Stimulated activated CD4-positive, alpha-beta T cell treated with anti-CD3 and anti-CD28 coated beads, Interleukin-1b, Interleukin-23, amount 100 ng/mL, for 1 hour (primary cell): ENCODE data around the gene GRB14.
"Not testable (repeated sequence)": the region's sequence is repeated elsewhere in the genome, so short reads cannot be mapped to it uniquely, and the experiment has no call there.

Source experiments
- DNase-seq, 2 donors: peaks; one replicate each; pipeline ENCODE4 v3.0.0-alpha.2; 2020; ENCODE audit warnings: low read depth in 2 of 2

The GRB14 gene

GRCh38 chr2:164495491-164496223 is 125.6 kb downstream of the GRB14 start:
- no peak for DNase-seq

DNA sequence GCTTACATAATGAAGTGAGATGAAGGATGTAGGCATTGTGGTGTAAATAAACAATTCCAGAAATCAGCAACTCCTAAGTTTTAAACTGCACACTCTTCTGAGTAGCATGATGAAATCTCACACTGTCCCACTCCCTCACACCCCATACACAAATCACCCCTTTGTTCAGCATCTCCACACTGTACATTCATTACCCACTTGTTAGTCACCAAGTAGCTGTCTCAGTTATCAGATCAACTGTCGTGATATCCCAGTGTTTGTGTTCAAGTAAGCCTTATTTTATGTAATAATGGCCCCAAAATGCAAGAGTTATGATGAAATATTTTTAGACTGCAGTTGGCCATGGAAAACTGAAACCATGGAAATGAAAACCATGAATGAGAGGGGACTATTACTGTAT is 135.7 kb downstream of the GRB14 start:
- DNase-seq = no peak

DNA sequence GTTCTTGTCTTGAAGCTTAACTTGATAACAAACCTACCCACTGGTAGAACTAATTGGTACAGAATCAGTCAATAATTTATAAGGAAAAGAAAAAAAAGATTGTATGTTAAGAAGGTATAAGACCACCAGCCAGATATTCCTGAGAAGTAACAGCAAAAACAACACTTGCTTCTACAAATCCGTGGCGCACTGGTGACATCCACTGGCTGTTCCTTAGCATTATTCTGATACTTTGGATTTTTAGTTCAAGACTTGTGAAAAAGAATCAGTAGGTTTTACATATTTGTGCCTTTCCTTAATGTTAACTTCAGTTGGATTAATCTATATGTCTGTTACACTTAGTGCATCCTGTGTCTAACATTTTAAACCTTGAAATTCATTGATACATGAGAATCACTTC is 141.8 kb downstream of the GRB14 start:
- no peak for DNase-seq

GRCh38 chr2:164478205-164478604 is 143.1 kb downstream of the GRB14 start:
- no peak for DNase-seq

DNA sequence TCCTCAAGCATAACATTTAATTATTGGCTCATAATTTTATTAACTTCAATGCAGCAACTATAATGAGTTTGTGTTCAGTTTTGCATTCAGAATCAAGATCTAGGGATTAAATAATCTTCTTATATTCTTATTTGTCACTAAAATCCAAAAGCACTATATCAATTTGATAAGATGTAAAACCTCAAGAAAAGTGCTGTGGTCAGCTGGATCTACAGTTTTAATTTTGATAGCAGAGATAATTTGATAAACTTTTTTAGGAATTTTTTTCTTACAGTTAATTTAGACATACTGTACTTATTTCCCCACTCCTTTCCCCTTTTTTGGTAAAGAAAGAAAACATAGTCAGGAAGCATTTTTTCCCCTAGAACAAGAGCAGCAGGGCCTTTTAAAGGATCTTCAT is 146.4 kb downstream of the GRB14 start:
- DNase-seq = no peak

DNA sequence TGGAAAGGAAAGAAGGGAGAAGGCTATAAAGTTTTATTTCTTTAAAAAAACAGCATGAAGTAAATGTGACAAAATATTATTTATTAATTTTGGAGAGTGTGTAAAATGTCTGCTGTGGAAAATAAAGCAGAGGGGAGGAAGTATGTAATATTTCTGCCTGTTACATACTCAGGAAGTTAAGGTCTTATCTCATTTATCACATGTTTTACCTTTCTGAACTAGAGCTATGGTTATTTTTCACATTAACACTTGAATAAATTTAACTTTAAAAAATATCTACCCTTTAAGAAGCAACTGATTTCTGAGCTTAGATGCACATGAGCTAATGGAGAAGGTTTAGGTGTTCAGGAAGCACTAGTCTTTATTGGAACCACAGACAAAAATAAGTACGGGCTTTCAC is 148.3 kb downstream of the GRB14 start:
- no peak for DNase-seq

GRCh38 chr2:164465047-164465446 is 156.2 kb downstream of the GRB14 start:
- DNase-seq = not testable (repeated sequence)

- no peak for DNase-seq
These were observed 156.9 kb downstream of the GRB14 start for GRCh38 chr2:164464376-164464775.

- no peak for DNase-seq
These were observed 162.5 kb downstream of the GRB14 start for GRCh38 chr2:164458792-164459191.

DNA sequence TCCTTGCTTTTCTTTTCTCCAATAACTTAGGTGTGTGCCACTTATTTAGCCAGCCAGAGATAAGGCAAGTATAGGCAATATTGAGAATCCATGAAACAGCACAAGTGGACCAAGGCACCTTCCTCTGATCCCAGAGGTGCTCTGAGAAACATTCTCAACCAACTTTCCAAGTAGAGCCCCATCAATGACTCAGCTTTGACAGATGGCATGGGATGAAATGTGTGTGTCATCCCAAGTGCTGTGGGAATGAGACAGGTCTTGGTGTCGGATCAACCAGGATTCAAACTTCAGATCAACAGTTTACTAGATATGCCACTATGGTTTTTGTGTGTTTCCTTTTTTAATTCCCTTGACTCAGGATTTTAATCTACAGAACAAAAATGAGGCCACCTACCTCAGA is 164.0 kb downstream of the GRB14 start:
- DNase-seq = no peak

- DNase-seq = no peak
These were observed 164.7 kb downstream of the GRB14 start for GRCh38 chr2:164456619-164457018.

GRCh38 chr2:164453656-164454305 is 167.5 kb downstream of the GRB14 start:
- no peak for DNase-seq

GRCh38 chr2:164450278-164450677 is 171.0 kb downstream of the GRB14 start:
- DNase-seq = no peak

- no peak for DNase-seq
These were observed 171.6 kb downstream of the GRB14 start for GRCh38 chr2:164449706-164450105.

DNA sequence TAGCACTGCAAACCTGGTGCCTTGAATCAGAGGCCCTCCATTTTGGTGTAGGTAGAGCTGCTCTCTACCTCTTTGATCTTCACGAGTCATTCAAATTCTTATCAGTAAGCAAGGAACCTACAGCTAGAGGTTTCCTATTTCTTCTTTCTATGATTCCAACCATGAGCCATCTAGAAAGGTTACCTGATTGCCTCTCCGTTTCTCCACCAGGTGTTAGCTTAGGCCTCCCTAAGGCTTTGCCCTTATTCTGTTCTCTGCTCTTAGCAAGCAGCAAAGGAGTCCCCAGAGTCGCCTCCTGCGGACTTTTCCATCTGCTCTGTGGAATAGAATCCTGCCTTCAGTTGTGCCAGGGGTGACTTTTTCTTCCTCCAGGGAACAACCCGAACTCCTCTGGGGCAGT is 173.6 kb downstream of the GRB14 start:
- no peak for DNase-seq
